ENCODE data around the gene OR13J1.

OR13J1 gene

DNA sequence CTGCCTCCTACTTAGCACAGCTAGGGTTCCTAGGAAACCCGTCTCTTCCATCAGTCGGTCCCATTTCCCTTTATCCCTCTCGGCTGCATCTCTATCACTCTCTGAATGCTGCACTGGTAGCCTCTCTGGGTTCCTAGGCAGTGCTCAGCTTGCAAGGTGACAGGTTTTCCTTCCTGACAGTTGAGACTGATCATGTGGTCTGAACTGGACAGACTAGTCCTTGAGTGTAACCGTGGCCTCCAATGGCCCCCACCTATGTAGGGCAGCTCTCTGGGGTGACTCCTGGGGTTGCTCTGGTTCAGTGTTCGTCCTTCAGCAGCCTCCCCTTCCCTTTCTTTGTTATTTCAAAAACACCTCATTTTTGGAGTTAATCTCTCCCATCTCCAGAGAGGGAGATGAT is 37.4 kb downstream of the OR13J1 start:
- H3K4me3 ChIP-seq (ENCODE audit: control insufficient read depth, low read depth, low read length) = no peak overlapping the region
- TF ChIP-seq, protein P1, sequence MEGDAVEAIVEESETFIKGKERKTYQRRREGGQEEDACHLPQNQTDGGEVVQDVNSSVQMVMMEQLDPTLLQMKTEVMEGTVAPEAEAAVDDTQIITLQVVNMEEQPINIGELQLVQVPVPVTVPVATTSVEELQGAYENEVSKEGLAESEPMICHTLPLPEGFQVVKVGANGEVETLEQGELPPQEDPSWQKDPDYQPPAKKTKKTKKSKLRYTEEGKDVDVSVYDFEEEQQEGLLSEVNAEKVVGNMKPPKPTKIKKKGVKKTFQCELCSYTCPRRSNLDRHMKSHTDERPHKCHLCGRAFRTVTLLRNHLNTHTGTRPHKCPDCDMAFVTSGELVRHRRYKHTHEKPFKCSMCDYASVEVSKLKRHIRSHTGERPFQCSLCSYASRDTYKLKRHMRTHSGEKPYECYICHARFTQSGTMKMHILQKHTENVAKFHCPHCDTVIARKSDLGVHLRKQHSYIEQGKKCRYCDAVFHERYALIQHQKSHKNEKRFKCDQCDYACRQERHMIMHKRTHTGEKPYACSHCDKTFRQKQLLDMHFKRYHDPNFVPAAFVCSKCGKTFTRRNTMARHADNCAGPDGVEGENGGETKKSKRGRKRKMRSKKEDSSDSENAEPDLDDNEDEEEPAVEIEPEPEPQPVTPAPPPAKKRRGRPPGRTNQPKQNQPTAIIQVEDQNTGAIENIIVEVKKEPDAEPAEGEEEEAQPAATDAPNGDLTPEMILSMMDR (conservative IDR thresholded peaks at IDR 0.05; ENCODE audit: control insufficient read depth, insufficient read depth, low read depth, low read length) = no peak
- no peak for DNase-seq (ENCODE audit: low read depth)

DNA sequence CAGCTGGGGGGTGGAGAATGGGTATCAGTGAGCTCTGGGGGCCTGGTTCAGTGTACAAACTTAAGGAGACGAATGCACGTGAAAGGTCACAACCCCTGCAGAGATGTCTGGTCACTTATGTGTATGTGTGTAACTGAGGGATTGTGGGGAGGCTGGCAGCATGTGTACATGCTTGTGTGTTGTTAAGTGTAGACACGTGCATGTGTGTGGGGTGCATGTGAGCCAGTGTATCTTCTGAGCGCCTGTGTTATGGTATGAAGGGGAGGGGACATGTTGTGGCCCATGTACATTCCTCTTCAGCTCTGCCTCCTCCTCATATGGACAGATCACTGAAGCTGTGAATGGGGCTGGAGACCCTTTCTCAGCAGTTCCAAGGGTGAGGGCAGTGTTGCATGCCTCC is 39.2 kb downstream of the OR13J1 start:
- no peak overlapping the region for H3K4me3 ChIP-seq (ENCODE audit: control insufficient read depth, low read depth, low read length)

DNA sequence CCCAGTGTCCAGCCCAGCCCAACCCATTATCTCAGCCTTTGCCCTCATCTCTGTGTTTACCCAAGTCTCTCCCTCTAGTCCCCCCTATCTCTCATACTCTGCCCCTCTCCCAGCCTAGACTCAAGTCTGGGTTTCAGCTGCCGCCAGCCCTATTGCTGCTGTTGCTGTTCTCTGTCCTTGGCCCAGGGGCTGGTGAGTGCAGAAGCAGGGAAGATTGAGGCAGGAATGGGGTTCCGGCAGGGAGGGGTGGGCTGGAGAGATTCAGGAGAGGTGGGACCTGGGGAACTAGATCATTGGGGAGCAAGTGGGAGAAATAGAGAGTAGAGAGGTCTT is 40.5 kb downstream of the OR13J1 start:
- DNase-seq (ENCODE audit: low read depth) = peak; percentile 10
- TF ChIP-seq, protein P1 (conservative IDR thresholded peaks at IDR 0.05; ENCODE audit: control insufficient read depth, insufficient read depth, low read depth, low read length) = no peak
- H3K4me3 ChIP-seq (ENCODE audit: control insufficient read depth, low read depth, low read length) = peak overlapping the region; percentile 65

More for the DNA sequence above, 39.2 kb downstream of the OR13J1 start:
- TF ChIP-seq, protein P1 (conservative IDR thresholded peaks at IDR 0.05; ENCODE audit: control insufficient read depth, insufficient read depth, low read depth, low read length) = no peak
- DNase-seq (ENCODE audit: low read depth) = no peak

DNA sequence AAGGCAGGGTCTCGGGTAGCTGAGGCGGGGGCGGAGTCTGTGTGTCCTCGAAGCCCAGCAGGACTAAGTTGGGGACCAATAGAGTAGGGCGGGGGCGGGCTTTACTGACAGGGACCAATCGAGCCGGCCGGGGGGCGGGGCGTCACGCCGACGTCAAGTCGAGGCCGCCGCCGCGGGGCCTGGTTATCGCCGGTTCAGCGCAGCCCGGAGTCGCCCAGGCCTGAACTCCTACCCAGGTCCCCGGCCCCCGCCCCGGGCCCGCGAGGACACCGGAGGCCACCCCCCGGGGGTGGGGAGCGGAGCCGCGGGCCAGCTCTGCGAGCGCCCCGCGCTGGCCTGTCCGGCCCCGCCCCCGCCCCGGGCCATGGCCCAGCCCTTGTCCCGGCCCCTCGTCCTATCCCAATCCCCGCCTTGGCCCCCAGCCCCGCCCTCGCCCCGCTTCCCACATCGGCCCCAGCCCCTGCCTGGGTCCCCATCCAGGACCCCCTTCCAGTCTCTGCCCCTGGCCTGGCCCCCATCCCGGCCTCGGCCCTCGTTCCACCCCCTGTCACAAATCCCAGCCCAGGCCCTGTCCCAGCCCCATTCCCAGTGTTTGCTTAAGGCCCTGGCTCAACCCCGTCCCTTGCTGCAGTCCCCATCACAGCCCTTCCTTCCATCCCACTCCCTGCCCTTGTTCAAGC is 41.0 kb downstream of the OR13J1 start, which contains the start of gene TMEM8B:
TSS of gene TMEM8B (plus strand) at position 145 of the 680 bp plus-strand sequence. CDS start at position 365, 220 bp downstream.
- TF ChIP-seq, protein P1 (conservative IDR thresholded peaks at IDR 0.05; ENCODE audit: control insufficient read depth, insufficient read depth, low read depth, low read length) = no peak
- peak within 1 kb of the TSS; percentile 65 for H3K4me3 ChIP-seq (ENCODE audit: control insufficient read depth, low read depth, low read length)
- peak; percentile 80 for DNase-seq (ENCODE audit: low read depth)

DNA sequence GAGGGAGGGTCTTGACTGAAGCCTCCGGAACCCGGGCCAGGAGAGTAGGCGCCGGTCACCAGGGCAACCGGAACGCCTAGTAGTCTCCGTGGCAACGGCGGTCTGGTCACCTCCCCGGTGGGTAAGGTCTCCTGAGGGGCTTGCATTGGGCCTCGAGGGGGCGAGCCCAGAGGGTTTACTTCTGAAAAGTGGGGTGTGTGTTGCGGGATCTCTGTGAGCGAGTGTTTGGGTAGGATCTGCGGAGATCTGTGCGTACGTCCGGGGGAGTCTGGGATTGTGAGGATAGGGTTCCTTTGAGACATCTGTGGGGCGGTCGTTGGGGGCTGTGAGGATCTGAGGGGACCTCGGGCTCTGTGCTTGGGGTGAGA is 41.5 kb downstream of the OR13J1 start, which contains the start of gene FAM221B:
TSS of gene FAM221B (minus strand) at position 17 of the 368 bp plus-strand sequence. CDS start 2,571 bp downstream, outside the sequence.
- peak within 1 kb of the TSS; percentile 65 for H3K4me3 ChIP-seq (ENCODE audit: control insufficient read depth, low read depth, low read length)
- TF ChIP-seq, protein P1 (conservative IDR thresholded peaks at IDR 0.05; ENCODE audit: control insufficient read depth, insufficient read depth, low read depth, low read length) = no peak
- DNase-seq (ENCODE audit: low read depth) = no peak

DNA sequence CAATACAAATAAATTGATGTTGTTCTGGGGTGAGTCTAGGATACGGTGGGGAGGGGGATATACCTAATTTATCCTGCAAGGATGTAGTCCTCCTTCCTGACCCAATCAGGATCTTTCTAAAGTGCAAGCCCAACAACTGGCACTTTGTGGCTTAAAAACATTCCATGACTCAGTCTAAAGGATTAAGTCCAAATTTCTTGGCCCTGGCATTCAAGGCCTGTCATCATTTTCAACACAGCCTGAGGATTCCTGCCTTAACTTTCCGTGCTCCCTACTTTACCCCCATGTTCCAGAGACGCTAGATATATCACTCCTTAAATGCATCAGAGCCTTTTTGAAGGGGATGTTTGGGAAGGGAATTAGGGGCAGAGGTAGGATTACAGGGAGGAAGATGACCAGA is 42.7 kb downstream of the OR13J1 start:
- peak; percentile 79 for DNase-seq (ENCODE audit: low read depth)
- H3K4me3 ChIP-seq (ENCODE audit: control insufficient read depth, low read depth, low read length) = no peak overlapping the region
- TF ChIP-seq, protein P1 (conservative IDR thresholded peaks at IDR 0.05; ENCODE audit: control insufficient read depth, insufficient read depth, low read depth, low read length) = no peak
